NCI-H2171 treated with DMSO at 0.1 percent for 48 hours (cell line): ENCODE data around the gene SLC25A25.

Experiments used
- DNase-seq: peaks from one replicate; lab custom pipeline; 2025; lab: John Stamatoyannopoulos, UW

SLC25A25 gene

DNA sequence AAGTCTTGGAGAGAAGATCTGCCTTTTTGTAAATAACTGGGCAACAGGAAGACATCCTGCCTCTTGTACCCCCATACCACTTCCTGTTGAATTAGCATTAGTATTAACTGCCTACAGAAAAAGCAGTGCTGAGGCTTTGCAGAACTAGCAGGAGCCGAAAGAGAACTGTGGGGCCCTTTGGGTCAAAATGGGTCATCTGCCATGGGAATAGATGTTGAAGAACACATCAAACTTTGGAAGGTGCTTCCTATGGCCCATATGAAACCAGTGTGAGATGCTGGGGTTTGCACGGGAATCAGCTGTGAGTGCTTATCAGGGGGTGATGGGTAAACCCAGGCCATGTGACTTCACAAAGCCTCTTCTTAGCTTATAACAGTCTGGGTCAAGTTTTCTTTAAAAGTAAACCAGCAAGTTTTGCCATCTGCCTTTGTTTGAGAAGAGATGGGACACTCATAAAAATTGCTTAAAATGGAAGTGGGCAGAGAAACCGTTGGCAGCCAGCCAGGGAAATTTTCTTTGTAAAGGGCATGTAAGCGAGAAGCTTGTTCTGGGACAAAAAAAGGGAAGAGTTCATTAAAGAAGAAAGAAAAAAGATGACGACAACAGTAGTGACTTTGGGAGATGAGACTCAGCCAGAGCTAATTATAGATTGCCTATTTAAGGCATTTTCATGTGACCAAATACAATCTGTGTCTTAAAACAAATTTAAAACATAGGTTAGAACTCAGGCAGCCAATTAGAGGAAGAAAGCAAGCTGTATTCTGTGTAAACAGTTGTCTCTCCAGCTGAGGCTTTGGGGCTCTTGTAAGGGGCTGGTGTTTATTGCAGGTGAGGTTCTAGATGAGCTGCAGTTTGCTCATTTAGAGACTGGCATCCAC, 4.4 kb downstream of the SLC25A25 start:
- peak; percentile 95 for DNase-seq

DNA sequence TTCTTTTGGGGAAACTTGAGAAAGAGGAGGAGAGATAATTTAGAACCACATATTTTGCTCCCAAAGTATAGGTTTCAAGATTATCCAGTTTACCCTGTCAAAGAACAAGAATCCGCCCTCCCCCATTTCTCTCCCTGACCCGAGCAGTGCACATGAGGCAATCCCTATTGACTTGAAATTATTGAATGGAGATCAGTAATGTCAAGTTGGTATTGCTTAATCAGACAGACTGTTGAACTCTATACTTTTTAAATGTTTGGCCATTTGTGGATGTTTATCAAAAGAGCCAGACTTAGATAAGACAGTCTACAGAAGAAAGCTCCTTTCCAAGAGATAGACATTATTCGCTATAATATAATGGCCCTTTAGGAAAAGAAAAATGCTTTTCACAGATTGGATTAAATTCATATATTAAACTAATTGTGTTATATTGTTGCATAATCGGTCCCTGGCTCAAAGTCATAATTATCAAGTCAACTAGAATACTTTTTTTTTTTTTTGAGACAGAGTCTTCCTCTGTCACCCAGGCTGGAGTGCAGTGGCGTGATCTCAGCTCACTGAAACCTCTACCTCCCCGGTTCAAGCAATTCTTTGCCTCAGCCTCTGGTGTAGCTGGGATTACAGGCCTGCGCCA, 5.3 kb downstream of the SLC25A25 start:
- no peak for DNase-seq

- no peak for DNase-seq
These were observed 9.9 kb downstream of the SLC25A25 start for GRCh38 chr9:128077847-128078503.

DNA sequence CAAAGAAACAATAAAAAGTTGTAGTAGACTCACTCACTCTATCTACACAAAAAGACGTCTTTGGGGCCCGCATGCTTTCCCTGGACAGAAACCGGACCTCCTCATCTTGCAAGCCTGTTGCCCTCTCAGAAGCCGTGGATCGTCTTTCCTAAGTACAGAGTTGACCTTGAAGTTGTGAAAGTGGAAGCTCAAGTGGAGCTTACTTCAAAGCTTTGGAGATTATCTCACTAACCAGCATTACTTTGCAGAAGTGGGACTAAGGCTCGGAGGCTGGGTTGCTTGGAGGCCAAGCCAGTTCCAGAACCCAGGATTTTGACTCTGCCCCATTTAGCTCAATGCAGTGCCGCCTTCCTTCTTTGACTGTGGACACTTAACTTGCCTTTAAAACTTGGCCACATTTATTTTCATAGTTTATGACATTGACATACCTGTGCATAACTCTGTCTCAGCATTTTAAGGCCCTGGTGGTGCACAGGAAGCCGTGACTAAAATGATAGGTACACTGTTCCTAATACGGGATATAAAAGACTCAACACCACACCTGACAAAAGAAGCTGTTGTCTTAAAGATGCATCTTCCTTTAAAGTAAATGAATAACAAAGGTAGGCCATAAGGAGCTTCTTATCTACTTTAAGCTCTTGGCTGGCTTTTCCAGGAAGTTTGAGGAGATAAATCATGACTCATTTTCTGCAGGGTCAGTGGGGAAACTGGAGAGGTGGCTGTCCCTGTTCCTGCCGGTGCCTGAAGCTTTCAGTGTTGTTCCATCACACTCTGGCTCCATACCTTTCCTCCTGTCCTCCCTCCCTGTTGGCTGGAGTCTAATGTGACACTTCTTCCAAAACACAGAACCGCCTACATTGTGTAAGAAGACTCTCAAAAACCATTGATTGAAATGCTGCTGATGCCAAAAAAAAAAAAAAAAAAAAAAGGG, 10.7 kb downstream of the SLC25A25 start:
- DNase-seq = no peak

GRCh38 chr9:128080206-128080605, 12.2 kb downstream of the SLC25A25 start:
- no peak for DNase-seq

- no peak for DNase-seq
These were observed 13.0 kb downstream of the SLC25A25 start for GRCh38 chr9:128081056-128081455.

DNA sequence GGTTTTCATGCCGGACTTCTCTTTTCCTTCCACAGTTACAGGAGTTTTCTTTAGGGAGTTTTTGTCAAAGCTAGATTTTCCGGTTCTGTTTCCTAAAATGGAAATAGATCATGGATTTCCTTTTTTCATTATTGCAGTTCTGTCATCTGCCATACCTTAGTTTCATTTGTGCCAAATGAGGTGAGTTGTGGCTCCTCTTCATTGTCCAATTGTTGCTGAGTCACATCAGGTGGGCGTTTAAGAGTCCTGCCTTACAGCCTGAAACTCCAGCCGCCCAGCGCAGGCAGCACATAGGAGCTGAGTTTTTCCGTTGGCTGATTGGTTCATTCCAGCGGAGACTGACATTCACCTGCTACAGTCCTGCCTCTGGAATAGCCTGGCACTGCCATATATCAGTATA, 14.1 kb downstream of the SLC25A25 start:
- no peak for DNase-seq

DNA sequence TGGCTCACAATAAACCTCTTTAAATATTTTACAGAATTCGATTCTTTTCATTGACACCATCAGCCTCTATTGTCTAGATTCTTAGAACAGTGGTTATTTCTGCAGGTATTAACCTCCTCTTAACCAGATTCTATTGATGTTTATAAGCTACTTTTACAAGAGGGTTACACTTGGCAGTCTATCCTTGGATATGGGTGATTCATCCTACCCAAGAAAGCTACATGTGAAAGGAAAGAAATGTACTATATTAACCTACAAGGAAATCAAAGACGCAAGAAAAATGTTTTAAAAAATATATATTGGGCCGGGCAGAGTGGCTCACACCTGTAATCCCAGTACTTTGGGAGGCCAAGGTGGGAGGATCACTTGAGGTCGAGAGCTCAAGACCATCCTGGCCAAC, 16.7 kb downstream of the SLC25A25 start:
- DNase-seq = no peak

GRCh38 chr9:128085943-128086342, 17.9 kb downstream of the SLC25A25 start:
- DNase-seq = no peak

DNA sequence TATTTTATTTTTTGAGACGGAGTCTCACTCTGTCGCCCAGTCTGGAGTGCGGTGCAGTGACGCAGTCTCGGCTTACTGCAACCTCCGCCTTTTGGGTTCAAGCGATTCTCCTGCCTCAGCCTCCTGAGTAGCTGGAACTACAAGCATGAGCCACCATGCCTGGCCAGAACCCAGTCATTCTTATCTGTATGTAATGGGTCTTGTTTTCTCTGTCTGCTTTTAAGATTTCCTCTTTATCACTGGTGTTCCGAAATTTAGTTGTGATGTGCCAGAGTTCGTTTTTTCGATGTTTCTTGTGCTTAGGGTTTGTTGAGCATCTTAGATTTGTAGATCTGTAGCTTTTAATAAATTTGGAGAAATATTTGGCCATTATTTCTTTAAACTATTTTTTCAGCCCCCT, 19.2 kb downstream of the SLC25A25 start:
- DNase-seq = no peak

- no peak for DNase-seq
These were observed 20.4 kb downstream of the SLC25A25 start for GRCh38 chr9:128088253-128088945.

GRCh38 chr9:128089299-128089698, 21.3 kb downstream of the SLC25A25 start:
- no peak for DNase-seq

DNA sequence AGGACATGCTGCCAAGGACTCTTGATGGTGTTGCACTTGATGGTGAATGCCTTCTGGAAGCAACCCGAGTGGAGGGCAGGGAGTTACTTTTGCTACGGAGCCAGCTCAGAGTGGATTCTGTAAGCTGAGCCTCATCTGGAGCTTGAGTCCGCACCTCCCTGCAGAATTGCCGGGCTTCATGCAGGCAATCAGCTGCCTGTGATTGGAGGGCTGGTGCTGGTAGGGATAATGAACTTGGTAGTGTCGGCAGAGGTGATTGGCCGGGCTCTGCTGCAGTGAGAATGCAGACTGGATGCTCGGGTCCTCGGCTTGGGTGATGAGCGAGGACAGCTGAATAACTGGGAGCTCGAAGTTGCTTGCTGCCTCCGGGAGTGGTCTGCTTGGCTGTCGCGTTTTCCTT, 23.1 kb downstream of the SLC25A25 start:
- DNase-seq = peak; percentile 93

- no peak for DNase-seq
These were observed 23.5 kb downstream of the SLC25A25 start for GRCh38 chr9:128091571-128091970.

DNA sequence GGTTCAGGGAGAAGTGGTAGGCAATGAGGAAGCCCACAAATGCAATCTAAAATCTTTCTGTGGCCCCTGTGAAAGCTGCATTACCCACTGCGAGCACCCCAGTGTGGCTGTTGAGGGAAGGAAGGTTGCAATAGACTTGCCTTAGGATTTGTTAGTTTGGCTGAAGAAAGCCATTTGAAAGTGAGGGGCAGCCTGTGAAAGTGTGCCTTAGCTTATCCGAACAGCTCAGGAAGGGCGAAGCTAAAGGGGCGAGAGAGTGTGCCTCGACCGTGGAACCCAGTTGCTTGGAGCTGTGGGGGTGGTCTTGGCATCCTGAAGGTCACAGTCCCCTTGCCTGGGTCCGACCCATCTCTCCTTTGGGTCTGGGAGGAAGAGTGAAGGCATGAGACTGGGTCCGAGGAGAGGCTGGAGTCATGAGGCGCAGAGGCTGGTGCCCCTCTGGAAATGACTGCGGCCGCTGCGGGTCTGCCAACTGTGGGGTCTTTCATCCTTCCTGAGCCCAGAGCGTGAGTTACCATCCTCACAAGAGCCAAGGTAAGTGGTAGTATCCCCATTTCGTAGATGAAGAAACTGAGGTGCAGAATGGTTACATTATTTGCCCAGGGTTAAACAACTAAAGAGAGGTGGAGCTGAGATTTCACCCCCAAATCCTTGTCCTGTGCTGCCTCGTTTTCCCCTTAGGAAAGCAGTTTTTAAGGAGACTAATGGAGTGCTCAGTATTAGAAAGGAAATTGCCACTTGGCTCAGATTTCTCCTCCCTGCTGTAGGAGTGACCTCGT, 24.4 kb downstream of the SLC25A25 start:
- no peak for DNase-seq

- no peak for DNase-seq
These were observed 25.0 kb downstream of the SLC25A25 start for GRCh38 chr9:128093011-128093410.

GRCh38 chr9:128094166-128094949, 26.3 kb downstream of the SLC25A25 start:
- DNase-seq = peak; percentile 96

GRCh38 chr9:128094950-128095544, 27.0 kb downstream of the SLC25A25 start:
- peak; percentile 80 for DNase-seq
